ENCODE data around the gene PTPRZ1.

DNA sequence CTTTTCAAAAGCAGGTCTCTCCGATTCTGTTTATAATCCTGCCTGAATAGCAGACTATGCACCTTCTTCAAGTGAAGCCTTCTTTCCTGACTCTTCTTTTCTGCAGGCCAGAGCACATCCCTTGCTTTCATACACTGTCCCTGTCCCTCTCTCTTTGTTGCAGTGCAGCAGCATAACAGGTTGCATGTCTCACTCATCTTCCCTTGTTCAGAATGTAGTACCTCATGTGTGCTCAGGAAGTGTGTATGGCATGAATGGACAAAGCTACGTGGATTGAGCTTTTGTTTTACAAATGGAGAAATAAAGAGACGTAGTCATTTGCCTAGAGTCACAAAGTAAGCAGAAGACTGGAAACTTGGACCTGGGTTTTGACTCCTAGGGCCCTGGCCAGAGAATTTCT, 68.0 kb downstream of the PTPRZ1 start:
- TF ChIP-seq, protein P1, sequence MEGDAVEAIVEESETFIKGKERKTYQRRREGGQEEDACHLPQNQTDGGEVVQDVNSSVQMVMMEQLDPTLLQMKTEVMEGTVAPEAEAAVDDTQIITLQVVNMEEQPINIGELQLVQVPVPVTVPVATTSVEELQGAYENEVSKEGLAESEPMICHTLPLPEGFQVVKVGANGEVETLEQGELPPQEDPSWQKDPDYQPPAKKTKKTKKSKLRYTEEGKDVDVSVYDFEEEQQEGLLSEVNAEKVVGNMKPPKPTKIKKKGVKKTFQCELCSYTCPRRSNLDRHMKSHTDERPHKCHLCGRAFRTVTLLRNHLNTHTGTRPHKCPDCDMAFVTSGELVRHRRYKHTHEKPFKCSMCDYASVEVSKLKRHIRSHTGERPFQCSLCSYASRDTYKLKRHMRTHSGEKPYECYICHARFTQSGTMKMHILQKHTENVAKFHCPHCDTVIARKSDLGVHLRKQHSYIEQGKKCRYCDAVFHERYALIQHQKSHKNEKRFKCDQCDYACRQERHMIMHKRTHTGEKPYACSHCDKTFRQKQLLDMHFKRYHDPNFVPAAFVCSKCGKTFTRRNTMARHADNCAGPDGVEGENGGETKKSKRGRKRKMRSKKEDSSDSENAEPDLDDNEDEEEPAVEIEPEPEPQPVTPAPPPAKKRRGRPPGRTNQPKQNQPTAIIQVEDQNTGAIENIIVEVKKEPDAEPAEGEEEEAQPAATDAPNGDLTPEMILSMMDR (conservative IDR thresholded peaks at IDR 0.05), result no peak
- TF ChIP-seq EZH2 (IDR thresholded peaks at IDR 0.05; ENCODE audit: low read depth), result no peak
